K562 (cell line): ENCODE measurements around the gene ESRRB. TPM values are rescaled to one million over a fixed set of nuclear protein-coding genes. Genes with fewer than 3 reads are reported as not detected.

Experiments
- ATAC-seq: fragments of 200-7000 bp; cut with Tn5 transposase; 3 replicates; pipeline ENCODE4 v1.9.1; 2020; ENCODE audit warnings: moderate library complexity
- BruUV-seq: library from RNA; stranded (reverse); fragments of 400-500 nt; replicated peaks from 2 replicates; lab custom pipeline; 2021; lab: Mats Ljungman, UMichigan
- CTCF ChIA-PET: fragments of 300-600 bp; formaldehyde crosslinking; extraction: SDS; loops from one replicate; lab custom pipeline; 2021; ENCODE audit warnings: low intra/inter-chr PET ratio; lab: Yijun Ruan, JAX
- POLR2A ChIA-PET: fragments of 300-600, 350-650 bp; sonication (Branson Sonifier 250); formaldehyde crosslinking; extraction: SDS; loops from one replicate; lab custom pipeline; 2021; ENCODE audit warnings: antibody characterized with exemption, inconsistent platforms; lab: Yijun Ruan, JAX
- DNase-seq, 4 experiments: peaks; one replicate each; pipeline versions ENCODE4 v3.0.0 to v3.0.0-alpha.2; 2011 to 2018; ENCODE audit warnings: low spot score in 3 of 4, mixed read lengths in 3 of 4; ENCODE audit errors: extremely low read depth in 1 of 4
- FAIRE-seq: peaks from 2 replicates; lab custom pipeline; 2011; peaks lifted over from hg19 to GRCh38; lab: Jason Lieb, UNC
- H2AFZ ChIP-seq: 2 replicates; pipeline ENCODE4 v1.6.0; 2011; ENCODE audit warnings: low read depth, low read length, control low read depth, inconsistent platforms
- H3K27ac ChIP-seq: fragments of 200-600 bp; 3 replicates; pipeline ENCODE4 v1.8.0; 2011; ENCODE audit warnings: low read depth, mild to moderate bottlenecking, control low read depth, inconsistent platforms, low read length, moderate library complexity, mixed read lengths; ENCODE audit errors: extremely low read depth
- H3K27me3 ChIP-seq, 2 experiments: fragments of 300-600 bp in 1 of 2; 2 replicates in 1 of 2; 3 replicates in 1 of 2; pipeline versions ENCODE4 v1.6.0 to v1.8.0; 2011; ENCODE audit warnings: inconsistent platforms in 2 of 2, low read length in 2 of 2, mild to moderate bottlenecking in 1 of 2, mixed read lengths in 1 of 2, moderate library complexity in 1 of 2; ENCODE audit not compliant: control insufficient read depth in 2 of 2, insufficient read depth in 2 of 2
- H3K36me3 ChIP-seq: fragments of 300-600 bp; 3 replicates; pipeline ENCODE4 v1.8.0; 2011; ENCODE audit warnings: mild to moderate bottlenecking, low read length, inconsistent platforms; ENCODE audit not compliant: control insufficient read depth, insufficient read depth
- H3K4me1 ChIP-seq, 2 experiments: fragments of 200-600 bp in 1 of 2; replicated peaks in 1 of 2; 2 replicates in 1 of 2; 3 replicates in 1 of 2; pipeline versions ENCODE4 v1.5.1 to v1.8.0; 2011; ENCODE audit warnings: inconsistent platforms in 2 of 2, low read length in 2 of 2, mild to moderate bottlenecking in 1 of 2, mixed read lengths in 1 of 2, moderate library complexity in 1 of 2; ENCODE audit not compliant: control insufficient read depth in 2 of 2, insufficient read depth in 2 of 2
- H3K4me2 ChIP-seq: 2 replicates; pipeline ENCODE4 v1.6.1; 2011; ENCODE audit warnings: low read length, control low read depth, inconsistent platforms, mixed read lengths; ENCODE audit not compliant: insufficient read depth
- H3K4me3 ChIP-seq: fragments of 200-600 bp; sonication (generic), shearing (Covaris generic); 2 replicates; pipeline ENCODE4 v1.5.1; 2016; ENCODE audit warnings: control low read depth, inconsistent platforms
- H3K79me2 ChIP-seq: fragments of 200-600 bp; 3 replicates; pipeline ENCODE4 v1.8.0; 2011; ENCODE audit warnings: low read length, inconsistent platforms; ENCODE audit not compliant: control insufficient read depth, insufficient read depth
- H3K9ac ChIP-seq, 2 experiments: 2 replicates each; pipeline versions ENCODE4 v1.6.0 to v1.6.1; 2011; ENCODE audit warnings: low read depth in 2 of 2, low read length in 2 of 2, control low read depth in 1 of 2, inconsistent platforms in 1 of 2, mild to moderate bottlenecking in 1 of 2, mixed read lengths in 1 of 2; ENCODE audit not compliant: insufficient read depth in 1 of 2
- H3K9me1 ChIP-seq: one replicate; pipeline ENCODE4 v1.6.0; 2011; ENCODE audit warnings: inconsistent platforms, mild to moderate bottlenecking, low read length, moderate library complexity; ENCODE audit not compliant: control insufficient read depth, insufficient read depth
- H3K9me3 ChIP-seq: replicated peaks from 2 replicates; pipeline ENCODE4 v1.5.1; 2011; ENCODE audit warnings: low read depth, low read length, inconsistent platforms; ENCODE audit not compliant: control insufficient read depth, insufficient read depth
- H4K20me1 ChIP-seq: replicated peaks from 2 replicates; pipeline ENCODE4 v1.6.1; 2011; ENCODE audit warnings: low read length, inconsistent platforms, mixed read lengths; ENCODE audit not compliant: control insufficient read depth, insufficient read depth
- CEBPG ChIP-seq, 3 experiments: fragments of 200-800 bp in 1 of 3; sonication (Bioruptor generic) in 1 of 3; sonication (generic) in 1 of 3; formaldehyde crosslinking in 1 of 3; IDR thresholded peaks in 2 of 3; conservative IDR thresholded peaks in 1 of 3; 2 replicates each; pipeline versions ENCODE4 v1.6.1 to v1.8.0; 2016 to 2022; ENCODE audit warnings: missing compliant biosample characterization in 2 of 3, missing genetic modification characterization in 2 of 3, mild to moderate bottlenecking in 1 of 3, missing genetic modification reagents in 1 of 3
- CLOCK ChIP-seq: fragments of 250-450 bp; sonication (Bioruptor Pico); IDR thresholded peaks from 2 replicates; pipeline ENCODE4 v1.4.0; 2020; ENCODE audit warnings: mild to moderate bottlenecking, moderate library complexity, borderline replicate concordance
- CREB1 ChIP-seq, 2 experiments: sonication (generic) in 1 of 2; formaldehyde crosslinking in 1 of 2; IDR thresholded peaks; 2 replicates each; pipeline versions ENCODE4 v1.6.1 to v1.8.0; 2012 to 2022; ENCODE audit warnings: inconsistent platforms in 1 of 2, mild to moderate bottlenecking in 1 of 2, missing genetic modification reagents in 1 of 2, moderate library complexity in 1 of 2
- ELF2 ChIP-seq: fragments of 250-450 bp; sonication (Bioruptor Pico); IDR thresholded peaks from 2 replicates; pipeline ENCODE4 v1.5.0; 2021; ENCODE audit warnings: mild to moderate bottlenecking
- GABPB1 ChIP-seq: sonication (generic); formaldehyde crosslinking; IDR thresholded peaks from 2 replicates; pipeline ENCODE4 v1.8.0; 2022; ENCODE audit warnings: mild to moderate bottlenecking, missing genetic modification reagents
- MECOM ChIP-seq: fragments of 250-450 bp; sonication (Bioruptor Pico); IDR thresholded peaks from 2 replicates; pipeline ENCODE4 v1.8.0; 2022; ENCODE audit warnings: inconsistent platforms
- NCOR1 ChIP-seq: fragments of 450-650 bp; IDR thresholded peaks from 2 replicates; pipeline ENCODE4 v1.6.1; 2016; ENCODE audit warnings: mild to moderate bottlenecking, moderate library complexity
- NR2C2 ChIP-seq, 2 experiments: fragments of 200-800 bp in 1 of 2; sonication (Bioruptor generic) in 1 of 2; sonication (generic) in 1 of 2; formaldehyde crosslinking in 1 of 2; IDR thresholded peaks; 2 replicates each; pipeline versions ENCODE4 v1.6.1 to v1.8.0; 2016 to 2022; ENCODE audit warnings: mild to moderate bottlenecking in 1 of 2, missing compliant biosample characterization in 1 of 2, missing genetic modification characterization in 1 of 2, missing genetic modification reagents in 1 of 2
- RAD21 ChIP-seq, 2 experiments: fragments of 250-450 bp in 1 of 2; fragments of 450-650 bp in 1 of 2; sonication (Bioruptor Pico) in 1 of 2; formaldehyde crosslinking in 1 of 2; IDR thresholded peaks in 1 of 2; conservative IDR thresholded peaks in 1 of 2; 2 replicates each; pipeline versions ENCODE4 v1.4.0 to v1.8.0; 2020 to 2022; ENCODE audit warnings: mild to moderate bottlenecking in 2 of 2, moderate library complexity in 1 of 2
- RUNX1 ChIP-seq: sonication (generic); IDR thresholded peaks from 2 replicates; pipeline ENCODE4 v1.6.1; 2016; ENCODE audit warnings: antibody characterized with exemption, low read depth
- SIX5 ChIP-seq, 2 experiments: IDR thresholded peaks; 2 replicates each; pipeline ENCODE4 v1.6.1; 2011; ENCODE audit warnings: low read length in 2 of 2, borderline replicate concordance in 1 of 2, low read depth in 1 of 2, mild to moderate bottlenecking in 1 of 2, moderate library complexity in 1 of 2; ENCODE audit not compliant: insufficient read depth in 1 of 2
- TEAD2 ChIP-seq: fragments of 450-650 bp; IDR thresholded peaks from 2 replicates; pipeline ENCODE4 v1.6.1; 2016; ENCODE audit warnings: missing genetic modification characterization, control low read depth, missing compliant biosample characterization
- ZBTB1 ChIP-seq: sonication (generic); formaldehyde crosslinking; IDR thresholded peaks from 2 replicates; pipeline ENCODE4 v1.8.1; 2023; ENCODE audit warnings: missing genetic modification reagents, low read depth, mild to moderate bottlenecking, borderline replicate concordance
- ZKSCAN1 ChIP-seq: fragments of 150-350 bp; IDR thresholded peaks from 2 replicates; pipeline ENCODE4 v1.6.1; 2016; ENCODE audit warnings: low read depth, low read length
- ZNF280B ChIP-seq: fragments of 250-450 bp; sonication (Bioruptor Pico); IDR thresholded peaks from 2 replicates; pipeline ENCODE4 v1.5.1; 2021; ENCODE audit warnings: mild to moderate bottlenecking
- ZNF311 ChIP-seq: fragments of 250-450 bp; sonication (Bioruptor Pico); IDR thresholded peaks from 2 replicates; pipeline ENCODE4 v1.4.0; 2020; ENCODE audit warnings: mild to moderate bottlenecking, moderate library complexity
- ZNF347 ChIP-seq: fragments of 450-650 bp; formaldehyde crosslinking; IDR thresholded peaks from 2 replicates; pipeline ENCODE4 v1.4.0; 2020; ENCODE audit warnings: low read depth, mild to moderate bottlenecking, moderate library complexity
- WGBS: fragments of 100-300 bp; shearing (Covaris generic); methylation state at CpG from one replicate; pipeline ENCODE4 v1.1.6; 2016; ENCODE audit warnings: low coverage, mixed read lengths; ENCODE audit not compliant: insufficient coverage; ENCODE audit errors: missing lambda C conversion rate; 5-methylcytosine and 5-hydroxymethylcytosine counted together
- in situ Hi-C: fragments of 300-500 bp; cut with MboI; formaldehyde crosslinking; loops from 4 replicates; pipeline ENCODE4 v1.15.0; 2018; ENCODE audit warnings: inconsistent platforms, mixed read lengths
- intact Hi-C: fragments of 100-400 bp; cut with micrococcal nuclease; formaldehyde crosslinking; loops from 2 replicates; pipeline ENCODE4 v1.14.2; 2022
- polyA plus RNA-seq, 8 experiments: library from polyadenylated mRNA; depleted of rRNA in 4 of 8; stranded (reverse) in 5 of 8; unstranded in 3 of 8; fragments of >200 nt; fragmentation: Nextera tagmentation in 2 of 8; fragmentation: Illumina TruSeq in 1 of 8; extraction: Ambion mirVana in 2 of 8; extraction: Trizol in 1 of 8; gene quantifications; 2 replicates each; pipeline versions ENCODE4 v1.2.1 to v1.2.3, GENCODE V29; 2011 to 2014; ENCODE audit warnings: inconsistent platforms in 1 of 8, missing spikeins in 1 of 8
- total RNA-seq, 7 experiments: library from RNA; depleted of rRNA in 6 of 7; stranded (reverse); fragments of >200 nt in 6 of 7; fragmentation: Illumina TruSeq in 2 of 7; extraction: Trizol in 2 of 7; gene quantifications; 2 replicates each; pipeline versions ENCODE4 v1.2.1 to v1.2.3, GENCODE V29; 2011 to 2021; ENCODE audit warnings: low replicate concordance in 1 of 7

ESRRB gene
- total and polyA plus RNA-seq, 9 of the 15 experiments (the other 6 are each of a cell fraction or from before 2014, with no cell fraction given) = 3.2 to 24.7 (median 14.5) TPM

- TF ChIP-seq RAD21 (CRISPR knock-in tag; conservative IDR thresholded peaks at IDR 0.05 in 1 of 2, IDR thresholded peaks at IDR 0.05 in 1 of 2) (no peak), CLOCK (no peak), TEAD2 (tag) (no peak), CEBPG (CRISPR knock-in tag; IDR thresholded peaks at IDR 0.05) (no peak), CEBPG (tag; conservative IDR thresholded peaks at IDR 0.05 in 1 of 2, IDR thresholded peaks at IDR 0.05 in 1 of 2) (no peak), ZNF280B (CRISPR knock-in tag) (no peak)
Measured at GRCh38 chr14:76463105-76463504, 87.2 kb downstream of the ESRRB start (continued).

GRCh38 chr14:76464856-76465255 is 88.9 kb downstream of the ESRRB start:
- Histone ChIP-seq H3K4me2 (no peak overlapping the region), H3K36me3 (no peaks in the 10 kb centered on the region), H2AFZ (no peak overlapping the region), H3K79me2 (no peaks in the 10 kb centered on the region), H3K9me1 (no peaks in the 10 kb centered on the region), H3K9me3 (no peaks in the 10 kb centered on the region), H3K4me3 (no peak overlapping the region), H4K20me1 (no peaks in the 10 kb centered on the region; the same call in 1 of the 2 replicates), H3K27me3 (no peaks in the 10 kb centered on the region), H3K4me1 (no peaks in the 10 kb centered on the region), H3K27ac (no peak overlapping the region), H3K9ac (no peak overlapping the region)
- no peak for FAIRE-seq
- BruUV-seq = no TSS peak
- 67% methylated on average over 4 of the region's 4 CpGs for WGBS
- intact Hi-C loops (no loop called here), in situ Hi-C loops (no loop called here)
- POLR2A ChIA-PET = no interaction called here
- DNase-seq = no peak
- ATAC-seq = no peak
- CTCF ChIA-PET = no interaction called here
- TF ChIP-seq GABPB1 (CRISPR knock-in tag) (no peak), ZKSCAN1 (no peak), ZNF347 (CRISPR knock-in tag) (no peak), ZNF311 (no peak), SIX5 (IDR thresholded peaks at IDR 0.05; ENCODE audit: borderline replicate concordance in 1 of 2, insufficient read depth in 1 of 2, low read depth in 1 of 2, low read length in 2 of 2) (no peak), NR2C2 (CRISPR knock-in tag; IDR thresholded peaks at IDR 0.05) (no peak), NR2C2 (tag; IDR thresholded peaks at IDR 0.05) (no peak), CREB1 (IDR thresholded peaks at IDR 0.05) (no peak), CREB1 (CRISPR knock-in tag; IDR thresholded peaks at IDR 0.05) (no peak), ELF2 (no peak), ZBTB1 (CRISPR knock-in tag) (no peak), MECOM (no peak), RUNX1 (no peak), NCOR1 (no peak)
